DOHH2 (cell line): ENCODE data around the gene FBXO45.

Experiments
- EZH2phosphoT487 ChIP-seq: fragments of 200-600 bp; sonication (generic); IDR thresholded peaks from 2 replicates; pipeline ENCODE4 v1.6.1; 2017; ENCODE audit warnings: borderline replicate concordance, mild to moderate bottlenecking, antibody characterized with exemption, low read length, moderate library complexity, mixed read lengths
- TF ChIP-seq, protein P1 (sequence below): fragments of 200-600 bp; sonication (generic); IDR thresholded peaks from one replicate; pipeline ENCODE4 v1.5.1; 2014; ENCODE audit warnings: antibody characterized with exemption, mild to moderate bottlenecking, low read depth, low read length; ENCODE audit not compliant: poor library complexity, severe bottlenecking

DNA sequence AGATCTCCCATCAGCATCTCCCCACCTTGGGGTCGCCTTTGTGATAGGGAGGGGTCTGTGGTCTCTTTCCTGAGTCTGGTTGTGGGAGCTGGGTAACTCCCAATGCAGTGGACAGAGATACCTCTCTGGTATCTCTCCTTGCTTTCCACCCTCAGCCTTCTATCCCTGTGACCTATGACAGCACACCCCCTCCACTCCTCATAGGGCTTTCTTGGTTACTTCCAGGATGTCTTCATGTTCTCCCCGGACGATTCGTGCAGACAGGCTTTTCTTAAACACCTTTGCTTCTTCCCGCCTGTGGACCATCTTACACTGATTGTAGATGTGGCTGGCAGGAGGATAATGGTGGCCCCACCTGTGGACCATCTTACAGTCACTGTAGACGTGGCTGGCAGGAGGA, 56.9 kb downstream of the FBXO45 start:
- TF ChIP-seq, protein P1, sequence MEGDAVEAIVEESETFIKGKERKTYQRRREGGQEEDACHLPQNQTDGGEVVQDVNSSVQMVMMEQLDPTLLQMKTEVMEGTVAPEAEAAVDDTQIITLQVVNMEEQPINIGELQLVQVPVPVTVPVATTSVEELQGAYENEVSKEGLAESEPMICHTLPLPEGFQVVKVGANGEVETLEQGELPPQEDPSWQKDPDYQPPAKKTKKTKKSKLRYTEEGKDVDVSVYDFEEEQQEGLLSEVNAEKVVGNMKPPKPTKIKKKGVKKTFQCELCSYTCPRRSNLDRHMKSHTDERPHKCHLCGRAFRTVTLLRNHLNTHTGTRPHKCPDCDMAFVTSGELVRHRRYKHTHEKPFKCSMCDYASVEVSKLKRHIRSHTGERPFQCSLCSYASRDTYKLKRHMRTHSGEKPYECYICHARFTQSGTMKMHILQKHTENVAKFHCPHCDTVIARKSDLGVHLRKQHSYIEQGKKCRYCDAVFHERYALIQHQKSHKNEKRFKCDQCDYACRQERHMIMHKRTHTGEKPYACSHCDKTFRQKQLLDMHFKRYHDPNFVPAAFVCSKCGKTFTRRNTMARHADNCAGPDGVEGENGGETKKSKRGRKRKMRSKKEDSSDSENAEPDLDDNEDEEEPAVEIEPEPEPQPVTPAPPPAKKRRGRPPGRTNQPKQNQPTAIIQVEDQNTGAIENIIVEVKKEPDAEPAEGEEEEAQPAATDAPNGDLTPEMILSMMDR = no peak
- TF ChIP-seq EZH2phosphoT487 = no peak
